A673 (cell line): ENCODE measurements around the gene ATP6V1G3. TPM values are rescaled to one million over a fixed set of nuclear protein-coding genes. Genes with fewer than 3 reads are reported as not detected.

Experiments used
- BruUV-seq: library from RNA; stranded (reverse); fragments of 400-500 nt; replicated peaks from 2 replicates; lab custom pipeline; 2021; lab: Mats Ljungman, UMichigan
- CTCF ChIA-PET: fragments of 300-600 bp; sonication (Branson Sonifier 250); formaldehyde crosslinking; loops from one replicate; lab custom pipeline; 2022; ENCODE audit warnings: antibody characterized with exemption; lab: Charles Lee
- POLR2A ChIA-PET: fragments of 300-600 bp; sonication (Branson Sonifier 250); formaldehyde crosslinking; loops from one replicate; lab custom pipeline; 2022; ENCODE audit warnings: antibody characterized with exemption; ENCODE audit not compliant: low non-redundant PET; lab: Charles Lee
- DNase-seq: peaks from one replicate; pipeline ENCODE4 v3.0.0-alpha.2; 2015; ENCODE audit warnings: low spot score
- H3K27ac ChIP-seq: fragments of 200-600 bp; sonication (generic); 2 replicates; pipeline ENCODE4 v1.5.1; 2016; ENCODE audit warnings: mixed run types, low read depth, mild to moderate bottlenecking, mixed read lengths, antibody characterized with exemption, low read length; ENCODE audit not compliant: poor library complexity, severe bottlenecking
- H3K27me3 ChIP-seq: fragments of 200-600 bp; sonication (generic); replicated peaks from 2 replicates; pipeline ENCODE4 v1.6.1; 2017; ENCODE audit warnings: mixed run types, low read depth, mild to moderate bottlenecking, mixed read lengths, antibody characterized with exemption, low read length; ENCODE audit not compliant: insufficient read depth, poor library complexity
- H3K36me3 ChIP-seq: fragments of 200-600 bp; sonication (generic); 2 replicates; pipeline ENCODE4 v1.6.1; 2016; ENCODE audit warnings: mixed run types, mild to moderate bottlenecking, mixed read lengths, antibody characterized with exemption, low read length; ENCODE audit not compliant: insufficient read depth, poor library complexity, severe bottlenecking
- H3K4me1 ChIP-seq: fragments of 200-600 bp; sonication (generic); 2 replicates; pipeline ENCODE4 v1.6.1; 2017; ENCODE audit warnings: mixed run types, mild to moderate bottlenecking, mixed read lengths, antibody characterized with exemption, low read length; ENCODE audit not compliant: insufficient read depth, poor library complexity, severe bottlenecking
- H3K4me3 ChIP-seq: fragments of 200-600 bp; sonication (generic); 2 replicates; pipeline ENCODE4 v1.5.1; 2016; ENCODE audit warnings: low read depth, mixed run types, mild to moderate bottlenecking, mixed read lengths, low read length; ENCODE audit not compliant: poor library complexity, severe bottlenecking
- H3K9me3 ChIP-seq: fragments of 200-600 bp; sonication (generic); 2 replicates; pipeline ENCODE4 v1.6.1; 2016; ENCODE audit warnings: mixed run types, low read depth, mild to moderate bottlenecking, mixed read lengths, antibody characterized with exemption, low read length; ENCODE audit not compliant: poor library complexity, severe bottlenecking
- EZH2 ChIP-seq: fragments of 200-600 bp; sonication (generic); IDR thresholded peaks from 2 replicates; pipeline ENCODE4 v1.6.1; 2017; ENCODE audit warnings: borderline replicate concordance, low read depth, mild to moderate bottlenecking, mixed read lengths, antibody characterized with exemption, low read length; ENCODE audit not compliant: poor library complexity, severe bottlenecking
- intact Hi-C: fragments of 100-400 bp; cut with micrococcal nuclease; formaldehyde crosslinking; loops from one replicate; pipeline ENCODE4 v1.10.0; 2022; ENCODE audit not compliant: unreplicated experiment
- total RNA-seq: library from RNA; stranded (reverse); gene quantifications from 2 replicates; pipeline ENCODE4 v1.2.3, GENCODE V29; 2021
- TF ChIP-seq, protein P1 (sequence below): fragments of 300-800, 200-600 bp; sonication (generic); conservative IDR thresholded peaks from 2 replicates; pipeline ENCODE4 v1.5.1; 2017; ENCODE audit warnings: low read depth, mild to moderate bottlenecking, antibody characterized with exemption, low read length, moderate library complexity, mixed read lengths

ATP6V1G3 gene
- total RNA-seq, 1 experiment from 2014 or later, result 0.71 TPM

DNA sequence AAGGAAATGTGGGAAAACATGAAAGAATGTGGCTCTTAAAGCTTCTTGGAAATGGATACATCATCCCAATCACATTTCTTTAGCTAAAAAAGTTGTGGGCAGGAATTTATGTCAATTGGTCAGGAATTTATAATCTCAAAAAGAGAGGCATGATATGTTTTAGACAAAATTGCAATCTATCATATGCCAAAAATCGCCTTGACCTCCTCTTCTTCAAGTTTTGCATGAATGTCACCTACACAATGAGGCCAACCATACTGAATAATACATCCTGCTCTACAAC lies 42.4 kb downstream of the ATP6V1G3 start:
- ChIA-PET CTCF (no interaction called here), POLR2A (no interaction called here)
- no TSS peak for BruUV-seq
- TF ChIP-seq, protein P1, sequence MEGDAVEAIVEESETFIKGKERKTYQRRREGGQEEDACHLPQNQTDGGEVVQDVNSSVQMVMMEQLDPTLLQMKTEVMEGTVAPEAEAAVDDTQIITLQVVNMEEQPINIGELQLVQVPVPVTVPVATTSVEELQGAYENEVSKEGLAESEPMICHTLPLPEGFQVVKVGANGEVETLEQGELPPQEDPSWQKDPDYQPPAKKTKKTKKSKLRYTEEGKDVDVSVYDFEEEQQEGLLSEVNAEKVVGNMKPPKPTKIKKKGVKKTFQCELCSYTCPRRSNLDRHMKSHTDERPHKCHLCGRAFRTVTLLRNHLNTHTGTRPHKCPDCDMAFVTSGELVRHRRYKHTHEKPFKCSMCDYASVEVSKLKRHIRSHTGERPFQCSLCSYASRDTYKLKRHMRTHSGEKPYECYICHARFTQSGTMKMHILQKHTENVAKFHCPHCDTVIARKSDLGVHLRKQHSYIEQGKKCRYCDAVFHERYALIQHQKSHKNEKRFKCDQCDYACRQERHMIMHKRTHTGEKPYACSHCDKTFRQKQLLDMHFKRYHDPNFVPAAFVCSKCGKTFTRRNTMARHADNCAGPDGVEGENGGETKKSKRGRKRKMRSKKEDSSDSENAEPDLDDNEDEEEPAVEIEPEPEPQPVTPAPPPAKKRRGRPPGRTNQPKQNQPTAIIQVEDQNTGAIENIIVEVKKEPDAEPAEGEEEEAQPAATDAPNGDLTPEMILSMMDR, result no peak
- Histone ChIP-seq H3K4me1 (peaks cover 6% of the 10 kb centered on the region), H3K36me3 (no peaks in the 10 kb centered on the region), H3K9me3 (peaks cover 5% of the 10 kb centered on the region), H3K27me3 (no peaks in the 10 kb centered on the region), H3K4me3 (no peak overlapping the region), H3K27ac (no peak overlapping the region)
- no peak for DNase-seq
- intact Hi-C loops, result no loop called here

DNA sequence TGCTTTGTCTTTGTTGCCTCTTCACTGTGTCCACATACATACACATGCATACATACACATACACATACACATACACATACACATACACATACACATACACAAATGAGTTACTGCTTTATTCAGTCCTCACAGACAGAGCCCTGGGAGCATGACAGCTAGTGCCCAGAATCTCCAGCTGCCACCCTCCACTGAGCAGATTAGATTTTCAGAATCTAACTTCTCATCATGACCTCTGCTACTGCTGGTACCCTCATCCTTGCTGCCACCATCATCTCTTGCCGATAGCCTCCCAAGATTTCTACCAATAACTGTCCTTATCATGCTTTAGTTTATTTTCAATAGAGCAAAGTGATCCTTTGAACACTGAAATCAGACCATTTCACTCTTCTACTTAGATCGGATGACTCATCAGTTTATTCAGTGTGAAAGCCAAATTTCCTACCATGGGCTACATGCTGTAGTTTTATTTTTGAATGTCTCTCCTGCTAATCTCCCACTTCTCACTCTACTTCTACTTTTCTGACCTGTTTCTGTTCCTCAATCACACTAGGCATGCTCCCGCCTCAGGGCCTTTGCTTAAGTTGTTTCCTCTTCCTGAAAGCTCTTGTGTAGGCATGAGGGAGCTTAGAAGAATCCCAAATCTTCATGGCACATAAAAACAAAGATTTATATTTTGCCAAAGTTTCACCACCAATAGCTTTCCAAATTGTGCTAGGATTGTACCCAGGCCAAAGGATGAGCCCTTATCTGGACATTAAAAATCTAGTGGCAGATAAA lies 43.0 kb downstream of the ATP6V1G3 start:
- ChIA-PET POLR2A (no interaction called here), CTCF (no interaction called here)
- no peaks in the 10 kb centered on the region for H3K27me3 ChIP-seq
- peaks cover 6% of the 10 kb centered on the region for H3K4me1 ChIP-seq
- H3K36me3 ChIP-seq, result no peaks in the 10 kb centered on the region
- H3K4me3 ChIP-seq, result no peak overlapping the region
- TF ChIP-seq, protein P1, result no peak
- TF ChIP-seq EZH2, result no peak
- intact Hi-C loops, result no loop called here
- peak; percentile 7 for DNase-seq
- BruUV-seq, result no TSS peak
- no peak overlapping the region for H3K27ac ChIP-seq
- H3K9me3 ChIP-seq, result no peaks in the 10 kb centered on the region

DNA sequence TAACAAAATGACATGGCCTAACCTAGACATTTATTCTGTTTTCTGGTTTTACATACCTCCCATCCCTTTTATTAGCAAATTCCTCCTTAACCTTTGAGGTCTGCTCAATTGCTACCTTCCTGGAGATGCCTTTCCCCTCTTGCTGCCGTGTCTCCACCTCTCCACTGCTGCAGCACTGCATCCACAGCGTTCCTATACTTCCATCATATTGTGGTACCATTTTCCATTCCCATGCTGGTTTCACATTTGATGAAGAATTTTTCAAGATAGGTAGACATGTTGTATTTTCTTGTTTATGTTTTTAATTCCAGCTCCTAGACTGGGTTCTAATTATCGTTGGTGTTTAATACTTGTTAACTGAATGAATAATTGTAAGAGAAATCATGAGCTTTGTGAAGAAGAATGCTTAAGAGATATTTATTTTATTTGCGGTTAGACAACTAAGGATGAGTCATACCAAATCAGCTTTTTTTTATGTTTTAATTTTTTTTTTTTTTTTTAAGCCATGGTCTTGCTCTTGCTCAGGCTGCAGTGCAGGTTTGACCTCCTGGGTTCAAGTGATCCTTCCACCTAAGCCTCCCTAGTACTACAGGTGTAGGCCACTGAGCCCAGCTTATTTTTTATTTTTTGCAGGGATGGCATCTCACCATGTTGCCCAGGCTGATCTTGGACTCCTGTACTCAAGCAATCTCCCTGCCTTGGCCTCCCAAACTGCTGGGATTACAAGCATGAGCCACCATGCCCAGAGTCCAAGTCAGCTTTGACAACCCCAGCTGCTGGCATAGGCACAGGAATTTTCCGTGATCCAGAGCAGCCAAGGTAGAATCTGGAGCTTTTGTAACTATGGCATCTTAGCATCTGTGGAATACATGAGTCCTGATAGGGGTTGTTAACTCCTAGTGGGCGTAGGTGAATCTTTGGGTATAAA lies 44.0 kb downstream of the ATP6V1G3 start:
- POLR2A ChIA-PET, result no interaction called here
- H3K27me3 ChIP-seq, result no peaks in the 10 kb centered on the region
- no peaks in the 10 kb centered on the region for H3K9me3 ChIP-seq
- DNase-seq, result no peak
- H3K27ac ChIP-seq, result no peak overlapping the region
- BruUV-seq, result no TSS peak
- CTCF ChIA-PET, result no interaction called here
- intact Hi-C loops, result no loop called here
- H3K36me3 ChIP-seq, result no peaks in the 10 kb centered on the region
- no peak overlapping the region for H3K4me3 ChIP-seq
- no peak for TF ChIP-seq EZH2
- TF ChIP-seq, protein P1, result no peak
- H3K4me1 ChIP-seq, result peaks cover 6% of the 10 kb centered on the region
